Measurements from ENCODE around the gene ZNF322.

Gene ZNF322

DNA sequence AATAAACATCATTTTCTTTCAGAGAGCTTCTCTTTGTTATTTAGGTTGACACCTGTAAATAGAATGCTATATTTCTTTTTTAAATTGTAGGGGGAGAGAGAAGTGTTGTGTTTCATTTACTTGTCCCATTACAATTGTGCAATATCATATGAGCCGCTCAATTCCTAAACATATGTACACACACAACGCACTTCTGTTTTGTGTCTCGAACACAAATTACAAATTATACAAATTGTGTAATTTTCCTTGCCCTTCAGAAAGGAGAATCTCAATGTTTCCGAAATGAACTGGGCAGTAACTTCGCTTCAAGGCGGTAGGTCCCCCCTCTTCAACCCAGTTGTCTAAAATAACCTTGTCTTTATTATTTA is 65.4 kb downstream of the ZNF322 start:
- DNase-seq = no peak
- in situ Hi-C loops (cut with MboI; ENCODE audit: low pct_unique_long_range_greater_than_20kb, low sequenced_read_pairs) = no loop called here

GRCh38 chr6:26593278-26594130 is 66.0 kb downstream of the ZNF322 start:
- in situ Hi-C loops (cut with MboI; ENCODE audit: low pct_unique_long_range_greater_than_20kb, low sequenced_read_pairs) = no loop called here
- no peak for DNase-seq

- DNase-seq = no peak
Observed at GRCh38 chr6:26592649-26593048, 66.9 kb downstream of the ZNF322 start.

DNA sequence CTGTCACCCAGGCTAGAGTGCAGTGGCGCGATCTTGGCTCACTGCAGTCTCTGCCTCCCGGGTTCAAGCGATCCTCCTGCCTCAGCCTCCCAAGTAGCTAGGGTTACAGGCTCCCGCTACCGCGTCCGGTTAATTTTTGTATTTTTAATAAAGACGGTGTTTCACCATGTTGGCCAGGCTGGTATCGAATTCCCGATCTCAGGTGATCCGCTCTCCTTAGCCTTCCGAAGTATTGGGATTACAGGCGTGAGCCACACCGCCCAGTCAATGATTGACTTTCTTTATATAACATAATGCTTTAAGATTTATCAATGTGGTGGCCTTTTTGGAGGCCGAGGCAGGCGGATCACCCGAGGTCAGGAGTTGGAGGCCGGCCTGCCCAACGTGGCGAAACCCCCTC is 70.6 kb downstream of the ZNF322 start:
- in situ Hi-C loops (cut with MboI; ENCODE audit: low pct_unique_long_range_greater_than_20kb, low sequenced_read_pairs) = no loop called here
- no peak for DNase-seq

More at GRCh38 chr6:26592649-26593048, 66.9 kb downstream of the ZNF322 start:
- in situ Hi-C loops (cut with MboI; ENCODE audit: low pct_unique_long_range_greater_than_20kb, low sequenced_read_pairs) = no loop called here

All from KBM-7 (cell line).